Activated naive CD4-positive, alpha-beta T cell treated with anti-CD3 and anti-CD28 coated beads for 36 hours (primary cell): ENCODE results near the gene MTHFD2L. TPM values are rescaled to one million over a fixed set of nuclear protein-coding genes. Genes with fewer than 3 reads are reported as not detected.

Experiments
- CTCF ChIA-PET: fragments of 350-600 bp; sonication (Branson Sonifier 250); formaldehyde crosslinking; loops from one replicate; lab custom pipeline; 2021; ENCODE audit warnings: antibody characterized with exemption; lab: Charles Lee
- DNase-seq: peaks from one replicate; pipeline ENCODE4 v3.0.0-alpha.2; 2020
- H3K27ac Mint-ChIP-seq: one replicate; pipeline ENCODE4 v1.8.0; 2021; ENCODE audit warnings: mild to moderate bottlenecking, mixed read lengths
- H3K27me3 Mint-ChIP-seq: one replicate; pipeline ENCODE4 v1.8.0; 2021; ENCODE audit warnings: low read depth, mixed read lengths
- H3K36me3 Mint-ChIP-seq: one replicate; pipeline ENCODE4 v1.8.0; 2021; ENCODE audit warnings: low read depth, mixed read lengths
- H3K4me1 Mint-ChIP-seq: one replicate; pipeline ENCODE4 v1.8.0; 2021; ENCODE audit warnings: low read depth, mixed read lengths
- H3K4me3 Mint-ChIP-seq: one replicate; pipeline ENCODE4 v1.8.0; 2021; ENCODE audit warnings: mild to moderate bottlenecking, moderate library complexity, mixed read lengths
- H3K9me3 Mint-ChIP-seq: one replicate; pipeline ENCODE4 v1.8.0; 2021; ENCODE audit warnings: mixed read lengths
- intact Hi-C: fragments of 100-400 bp; cut with micrococcal nuclease; formaldehyde crosslinking; loops from one replicate; pipeline ENCODE4 v1.15.1; 2023
- total RNA-seq, 2 experiments: library from RNA; stranded (reverse); gene quantifications; one replicate each; pipeline ENCODE4 v1.2.3, GENCODE V29; 2021

The MTHFD2L gene
- total RNA-seq, 2 experiments from 2014 or later, result 4.8 to 5.3 TPM

- CTCF ChIA-PET, result no interaction called here
- no peaks in the 10 kb centered on the region for H3K27me3 Mint-ChIP-seq
- intact Hi-C loops, result no loop called here
- H3K9me3 Mint-ChIP-seq, result peaks cover 5% of the 10 kb centered on the region
- no peaks in the 10 kb centered on the region for H3K4me1 Mint-ChIP-seq
- no peak overlapping the region for H3K4me3 Mint-ChIP-seq
- no peak for DNase-seq
- H3K27ac Mint-ChIP-seq, result no peak overlapping the region
- H3K36me3 Mint-ChIP-seq, result peaks cover 6% of the 10 kb centered on the region
Observed at GRCh38 chr4:74294681-74295080, 136.8 kb downstream of the MTHFD2L start.

- Mint-ChIP-seq H3K27ac (no peak overlapping the region), H3K27me3 (no peaks in the 10 kb centered on the region), H3K9me3 (no peaks in the 10 kb centered on the region), H3K4me3 (no peak overlapping the region), H3K36me3 (peaks cover 1% of the 10 kb centered on the region), H3K4me1 (no peaks in the 10 kb centered on the region)
- intact Hi-C loops, result no loop called here
- no peak for DNase-seq
- CTCF ChIA-PET, result no interaction called here
Observed at GRCh38 chr4:74297539-74297938, 139.6 kb downstream of the MTHFD2L start.

GRCh38 chr4:74304095-74304625 is 146.2 kb downstream of the MTHFD2L start:
- no peak overlapping the region for H3K27ac Mint-ChIP-seq
- intact Hi-C loops, result no loop called here
- H3K9me3 Mint-ChIP-seq, result no peaks in the 10 kb centered on the region
- peaks cover 9% of the 10 kb centered on the region for H3K4me1 Mint-ChIP-seq
- DNase-seq, result no peak
- CTCF ChIA-PET, result no interaction called here
- H3K27me3 Mint-ChIP-seq, result no peaks in the 10 kb centered on the region
- no peaks in the 10 kb centered on the region for H3K36me3 Mint-ChIP-seq
- H3K4me3 Mint-ChIP-seq, result no peak overlapping the region

- CTCF ChIA-PET, result interaction anchor here (1.4 to 4.6 kb wide), 3 partner anchors 10 to 370 kb away, joined by 4 to 33 read pairs (median 5); no protein-coding TSS in a partner anchor
- intact Hi-C loops, result no loop called here
- no peak for DNase-seq
- Mint-ChIP-seq H3K4me3 (no peak overlapping the region), H3K4me1 (peaks cover 14% of the 10 kb centered on the region), H3K9me3 (no peaks in the 10 kb centered on the region), H3K27ac (no peak overlapping the region), H3K27me3 (no peaks in the 10 kb centered on the region), H3K36me3 (no peaks in the 10 kb centered on the region)
Observed at GRCh38 chr4:74305000-74305399, 147.1 kb downstream of the MTHFD2L start.

- DNase-seq, result no peak
- intact Hi-C loops, result no loop called here
- no peak overlapping the region for H3K4me3 Mint-ChIP-seq
- H3K9me3 Mint-ChIP-seq, result no peaks in the 10 kb centered on the region
- no peak overlapping the region for H3K27ac Mint-ChIP-seq
- CTCF ChIA-PET, result interaction anchor here (1.2 to 4.6 kb wide), 3 partner anchors 13 to 118 kb away, joined by 3 to 33 read pairs (median 7); no protein-coding TSS in a partner anchor
- H3K4me1 Mint-ChIP-seq, result peaks cover 14% of the 10 kb centered on the region
- H3K36me3 Mint-ChIP-seq, result no peaks in the 10 kb centered on the region
- no peaks in the 10 kb centered on the region for H3K27me3 Mint-ChIP-seq
Observed at GRCh38 chr4:74307170-74307569, 149.3 kb downstream of the MTHFD2L start.

GRCh38 chr4:74308215-74308614 is 150.3 kb downstream of the MTHFD2L start, which contains the start of gene EPGN:
TSS of gene EPGN (plus strand) at chr4:74308470. CDS start at chr4:74308534, 64 bp downstream.
- CTCF ChIA-PET, result interaction anchor here (0.6 to 4.6 kb wide), 4 partner anchors 12 to 366 kb away, joined by 3 to 33 read pairs (median 4); no protein-coding TSS in a partner anchor
- H3K36me3 Mint-ChIP-seq, result no peaks in the 10 kb centered on the region
- H3K27ac Mint-ChIP-seq, result no peak within 1 kb of the TSS

GRCh38 chr4:74309223-74309622 is 151.3 kb downstream of the MTHFD2L start:
- H3K4me1 Mint-ChIP-seq, result peaks cover 14% of the 10 kb centered on the region
- no peaks in the 10 kb centered on the region for H3K9me3 Mint-ChIP-seq
- no peak for DNase-seq
- CTCF ChIA-PET, result interaction anchor here (0.7 to 4.6 kb wide), 5 partner anchors 11 to 365 kb away, joined by 3 to 33 read pairs (median 4); no protein-coding TSS in a partner anchor
- H3K27ac Mint-ChIP-seq, result no peak overlapping the region
- H3K27me3 Mint-ChIP-seq, result no peaks in the 10 kb centered on the region
- no peak overlapping the region for H3K4me3 Mint-ChIP-seq
- no peaks in the 10 kb centered on the region for H3K36me3 Mint-ChIP-seq
- intact Hi-C loops, result no loop called here

More at GRCh38 chr4:74308215-74308614, 150.3 kb downstream of the MTHFD2L start, which contains the start of gene EPGN:
- H3K9me3 Mint-ChIP-seq, result no peaks in the 10 kb centered on the region
- no peaks in the 10 kb centered on the region for H3K27me3 Mint-ChIP-seq
- H3K4me1 Mint-ChIP-seq, result peaks cover 14% of the 10 kb centered on the region
- intact Hi-C loops, result no loop called here
- H3K4me3 Mint-ChIP-seq, result peak within 1 kb of the TSS; percentile 33
- DNase-seq, result peak; percentile 8

GRCh38 chr4:74311696-74312313 is 153.9 kb downstream of the MTHFD2L start:
- H3K27me3 Mint-ChIP-seq, result no peaks in the 10 kb centered on the region
- intact Hi-C loops, result loop anchor here (1.0 to 5.0 kb wide), 3 partner anchors 84 to 650 kb away; no protein-coding TSS in a partner anchor
- no peaks in the 10 kb centered on the region for H3K36me3 Mint-ChIP-seq
- peaks cover 14% of the 10 kb centered on the region for H3K4me1 Mint-ChIP-seq
- DNase-seq, result peak; percentile 41
- no peak overlapping the region for H3K27ac Mint-ChIP-seq
- no peaks in the 10 kb centered on the region for H3K9me3 Mint-ChIP-seq
- no peak overlapping the region for H3K4me3 Mint-ChIP-seq
- CTCF ChIA-PET, result interaction anchor here (0.5 to 1.1 kb wide), 3 partner anchors 83 to 121 kb away, joined by 3 to 6 read pairs (median 5); no protein-coding TSS in a partner anchor

GRCh38 chr4:74314329-74314728 is 156.4 kb downstream of the MTHFD2L start:
- no peaks in the 10 kb centered on the region for H3K36me3 Mint-ChIP-seq
- H3K9me3 Mint-ChIP-seq, result no peaks in the 10 kb centered on the region
- CTCF ChIA-PET, result interaction anchor here (1.0 to 1.6 kb wide), 3 partner anchors 9 to 125 kb away, joined by 3 to 6 read pairs (median 5); no protein-coding TSS in a partner anchor
- H3K4me1 Mint-ChIP-seq, result peaks cover 4% of the 10 kb centered on the region
- no peak for DNase-seq
- H3K27me3 Mint-ChIP-seq, result no peaks in the 10 kb centered on the region
- H3K4me3 Mint-ChIP-seq, result no peak overlapping the region
- H3K27ac Mint-ChIP-seq, result no peak overlapping the region
- intact Hi-C loops, result loop anchor here (5.0 kb wide), 1 partner anchor 652 kb away; no protein-coding TSS in a partner anchor

- no peaks in the 10 kb centered on the region for H3K9me3 Mint-ChIP-seq
- no peak for DNase-seq
- H3K4me3 Mint-ChIP-seq, result no peak overlapping the region
- H3K36me3 Mint-ChIP-seq, result no peaks in the 10 kb centered on the region
- intact Hi-C loops, result loop anchor here (5.0 kb wide), 1 partner anchor 653 kb away; no protein-coding TSS in a partner anchor
- CTCF ChIA-PET, result interaction anchor here (0.6 to 1.6 kb wide), 3 partner anchors 9 to 87 kb away, joined by 3 to 6 read pairs (median 5); no protein-coding TSS in a partner anchor
- H3K4me1 Mint-ChIP-seq, result no peaks in the 10 kb centered on the region
- no peak overlapping the region for H3K27ac Mint-ChIP-seq
- H3K27me3 Mint-ChIP-seq, result no peaks in the 10 kb centered on the region
Observed at GRCh38 chr4:74314944-74315343, 157.0 kb downstream of the MTHFD2L start.

- H3K9me3 Mint-ChIP-seq, result no peaks in the 10 kb centered on the region
- no peaks in the 10 kb centered on the region for H3K36me3 Mint-ChIP-seq
- no peak overlapping the region for H3K27ac Mint-ChIP-seq
- no peaks in the 10 kb centered on the region for H3K4me1 Mint-ChIP-seq
- H3K27me3 Mint-ChIP-seq, result no peaks in the 10 kb centered on the region
- no peak for DNase-seq
- CTCF ChIA-PET, result interaction anchor here (0.6 to 1.6 kb wide), 3 partner anchors 10 to 87 kb away, joined by 3 to 6 read pairs (median 5); no protein-coding TSS in a partner anchor
- intact Hi-C loops, result no loop called here
- no peak overlapping the region for H3K4me3 Mint-ChIP-seq
Observed at GRCh38 chr4:74315376-74315775, 157.5 kb downstream of the MTHFD2L start.

GRCh38 chr4:74316397-74316796 is 158.5 kb downstream of the MTHFD2L start:
- Mint-ChIP-seq H3K9me3 (no peaks in the 10 kb centered on the region), H3K27me3 (peaks cover 4% of the 10 kb centered on the region), H3K27ac (no peak overlapping the region), H3K36me3 (no peaks in the 10 kb centered on the region), H3K4me1 (no peaks in the 10 kb centered on the region), H3K4me3 (no peak overlapping the region)
- no peak for DNase-seq
- CTCF ChIA-PET, result interaction anchor here (0.6 to 1.9 kb wide), 3 partner anchors 128 to 464 kb away, joined by 3 to 4 read pairs (median 3); no protein-coding TSS in a partner anchor
- intact Hi-C loops, result no loop called here
